CD4-positive, alpha-beta T cell treated with Interleukin-21 for 1 hour (primary cell): ENCODE measurements around the gene KCNJ9.

Source experiments
- DNase-seq: peaks from one replicate; pipeline ENCODE4 v3.0.0-alpha.2; 2020

Gene KCNJ9

GRCh38 chr1:160089883-160090282, 8.5 kb downstream of the KCNJ9 start:
- DNase-seq = no peak

GRCh38 chr1:160090760-160091159, 9.4 kb downstream of the KCNJ9 start:
- DNase-seq = no peak

- DNase-seq = no peak
Measured at GRCh38 chr1:160091666-160092223, 10.4 kb downstream of the KCNJ9 start.

GRCh38 chr1:160092366-160093068, 11.2 kb downstream of the KCNJ9 start:
- DNase-seq = no peak

- DNase-seq = no peak
Measured at GRCh38 chr1:160093069-160093395, 11.7 kb downstream of the KCNJ9 start.

GRCh38 chr1:160093624-160094290, 12.4 kb downstream of the KCNJ9 start:
- DNase-seq = no peak

GRCh38 chr1:160094291-160094625, 12.9 kb downstream of the KCNJ9 start:
- DNase-seq = no peak

GRCh38 chr1:160094806-160095205, 13.5 kb downstream of the KCNJ9 start:
- DNase-seq = no peak

- no peak for DNase-seq
Measured at GRCh38 chr1:160095382-160096105, 14.2 kb downstream of the KCNJ9 start.

GRCh38 chr1:160096274-160097116, 15.2 kb downstream of the KCNJ9 start:
- no peak for DNase-seq

- peak; percentile 4 for DNase-seq
Measured at GRCh38 chr1:160097151-160097910, 16.0 kb downstream of the KCNJ9 start.

GRCh38 chr1:160097911-160098851, 16.8 kb downstream of the KCNJ9 start, which contains the start of gene IGSF8:
TSS of gene IGSF8 (minus strand) at chr1:160098619. CDS start at chr1:160098472, 147 bp downstream.
- peak; percentile 94 for DNase-seq

- peak; percentile 98 for DNase-seq
Measured at GRCh38 chr1:160098852-160099561, 17.7 kb downstream of the KCNJ9 start.

- no peak for DNase-seq
Measured at GRCh38 chr1:160099716-160100375, 18.5 kb downstream of the KCNJ9 start.

- DNase-seq = peak; percentile 85
Measured at GRCh38 chr1:160101037-160101716, 19.8 kb downstream of the KCNJ9 start.

GRCh38 chr1:160101717-160102522, 20.6 kb downstream of the KCNJ9 start:
- no peak for DNase-seq

- no peak for DNase-seq
Measured at GRCh38 chr1:160103658-160104408, 22.5 kb downstream of the KCNJ9 start.
